HG02571 (cell line): Measurements from ENCODE around the gene MLIP.
"Not testable (repeated sequence)": the region's sequence is repeated elsewhere in the genome, so short reads cannot be mapped to it uniquely, and the experiment has no call there.

Experiments
- ATAC-seq: cut with Tn5 transposase; IDR thresholded peaks from one replicate; pipeline ENCODE4 v1.9.1; 2021; ENCODE audit warnings: mild to moderate bottlenecking, moderate library complexity; ENCODE audit not compliant: unreplicated experiment

Gene MLIP

DNA sequence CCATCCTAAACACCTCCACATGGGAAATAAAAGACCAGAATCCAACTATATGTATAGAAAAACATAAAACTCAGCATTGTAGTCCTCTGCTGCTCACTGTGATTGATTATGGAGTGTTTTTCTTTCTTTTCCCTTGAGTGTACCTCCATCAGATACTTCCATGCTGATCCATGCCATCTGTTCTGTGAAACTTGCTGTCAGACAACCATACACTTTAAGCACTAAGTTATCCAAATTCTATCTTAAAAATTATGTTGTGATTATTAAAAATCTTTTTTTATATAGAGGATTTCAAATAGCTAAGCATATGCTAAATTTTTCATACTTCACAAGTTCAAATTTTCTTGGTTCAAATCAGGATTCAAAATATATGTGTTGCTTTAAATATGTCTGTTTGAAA, 105.1 kb downstream of the MLIP start:
- no peak for ATAC-seq

DNA sequence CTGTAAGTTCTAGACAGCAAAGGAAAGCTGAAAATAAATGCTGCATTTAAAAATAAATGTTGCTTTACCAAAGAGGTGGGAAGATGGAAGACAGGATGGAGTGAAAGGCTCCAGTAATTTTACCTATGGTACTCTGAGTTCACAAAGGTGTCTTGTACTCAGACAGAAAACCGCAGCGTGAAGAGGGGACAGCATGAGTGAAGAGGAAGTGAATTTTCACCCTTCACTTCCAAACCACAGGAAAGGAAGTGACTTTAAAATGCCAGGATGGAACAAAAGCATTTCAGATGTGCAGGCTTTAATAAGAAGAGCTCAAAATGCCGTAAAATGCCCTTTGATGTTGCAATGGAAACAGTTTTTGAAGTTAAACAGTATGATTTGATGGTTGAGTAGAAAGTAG, 105.8 kb downstream of the MLIP start:
- ATAC-seq, result no peak

DNA sequence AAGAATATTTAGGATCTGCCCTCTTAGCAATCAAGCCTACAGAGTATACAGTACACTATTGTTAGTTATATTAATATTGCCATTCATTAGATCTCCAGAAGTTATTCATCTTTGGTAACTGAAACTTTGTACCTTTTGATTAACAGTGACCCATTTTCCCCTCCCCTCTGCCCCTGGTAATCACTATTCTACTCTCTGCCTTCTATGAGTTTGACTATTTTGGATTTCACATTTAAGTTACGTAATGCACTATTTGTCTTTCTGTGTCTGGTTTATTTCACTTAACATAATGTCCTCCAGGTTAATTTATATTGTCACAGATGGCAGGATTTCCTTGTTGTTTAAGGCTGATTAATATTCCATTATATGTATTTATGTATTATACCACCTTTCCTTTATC, 111.0 kb downstream of the MLIP start:
- ATAC-seq, result no peak

DNA sequence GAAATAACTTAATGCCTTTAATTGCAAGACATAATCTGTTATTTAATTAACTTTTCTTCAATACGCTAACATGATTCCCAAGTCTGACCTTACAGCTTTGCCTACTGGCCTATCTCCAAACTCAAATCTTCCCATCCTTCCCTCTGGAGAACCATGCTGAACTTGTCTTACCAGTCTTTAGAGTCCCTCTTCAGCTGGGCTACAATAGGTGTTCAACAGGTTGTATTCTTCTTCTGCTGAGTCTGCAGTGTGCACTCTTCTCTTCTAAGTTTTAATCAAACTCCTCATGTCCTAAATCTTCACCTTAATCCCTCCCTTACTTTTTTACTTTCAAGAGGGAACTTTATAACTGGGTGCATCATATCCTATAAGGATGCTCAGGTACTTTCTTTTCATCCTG, 121.5 kb downstream of the MLIP start:
- no peak for ATAC-seq

DNA sequence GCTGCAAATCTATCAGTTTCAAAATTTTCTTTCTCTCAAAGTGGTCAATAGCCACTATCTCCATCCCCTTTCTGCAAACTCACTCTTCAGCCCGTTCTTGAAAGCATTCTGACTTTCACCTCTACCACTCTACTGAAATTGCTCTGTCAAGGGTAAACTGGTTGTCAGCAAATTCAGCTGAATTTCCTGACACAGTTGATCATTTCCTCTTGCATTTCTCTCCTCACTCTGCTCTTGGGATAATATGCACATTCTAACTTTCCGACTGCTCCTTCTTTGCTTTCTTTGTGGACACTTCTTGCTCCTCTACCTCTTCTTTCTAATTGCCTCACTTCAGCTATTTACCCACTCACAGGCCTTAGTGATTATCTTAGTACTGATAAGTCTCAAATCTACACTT, 123.3 kb downstream of the MLIP start:
- no peak for ATAC-seq

DNA sequence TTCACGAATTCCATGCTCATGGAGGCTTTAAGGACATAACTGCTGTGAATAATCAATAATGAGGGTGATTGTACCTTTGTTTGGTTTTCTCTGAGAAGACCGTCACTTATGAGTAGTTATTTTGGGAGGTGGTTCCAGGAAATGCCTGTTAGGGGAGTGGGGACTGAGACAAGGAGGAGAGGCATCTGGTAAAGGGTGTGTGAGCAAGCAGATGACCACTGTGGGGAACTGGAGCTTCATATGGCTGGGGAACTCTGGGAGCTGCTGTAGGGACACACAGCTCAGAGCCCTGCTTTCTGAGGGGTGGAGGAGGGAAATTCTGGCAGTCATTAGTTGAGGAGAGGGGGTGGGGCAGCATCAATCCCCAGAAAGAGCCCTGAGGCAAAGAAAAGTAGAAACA, 125.7 kb downstream of the MLIP start:
- no peak for ATAC-seq

DNA sequence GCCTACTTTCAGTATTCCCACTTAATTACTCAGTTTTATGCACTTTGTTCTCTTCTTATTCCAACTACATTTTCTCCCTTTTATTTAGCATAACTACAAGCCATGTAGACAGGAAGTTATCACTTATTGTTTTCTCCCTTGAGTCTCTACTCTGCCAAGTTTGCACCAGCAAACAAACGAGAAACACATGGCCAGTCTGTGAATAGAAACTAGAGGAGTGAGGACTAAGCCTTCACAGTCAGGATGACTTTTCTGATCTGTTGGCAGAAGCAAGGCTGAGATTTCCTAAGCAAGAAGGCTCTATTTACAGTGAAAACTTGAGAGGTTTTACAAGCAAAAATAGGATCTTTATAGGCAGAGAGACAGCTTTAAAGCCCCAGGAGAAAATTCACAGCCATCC, 127.2 kb downstream of the MLIP start:
- ATAC-seq, result no peak

DNA sequence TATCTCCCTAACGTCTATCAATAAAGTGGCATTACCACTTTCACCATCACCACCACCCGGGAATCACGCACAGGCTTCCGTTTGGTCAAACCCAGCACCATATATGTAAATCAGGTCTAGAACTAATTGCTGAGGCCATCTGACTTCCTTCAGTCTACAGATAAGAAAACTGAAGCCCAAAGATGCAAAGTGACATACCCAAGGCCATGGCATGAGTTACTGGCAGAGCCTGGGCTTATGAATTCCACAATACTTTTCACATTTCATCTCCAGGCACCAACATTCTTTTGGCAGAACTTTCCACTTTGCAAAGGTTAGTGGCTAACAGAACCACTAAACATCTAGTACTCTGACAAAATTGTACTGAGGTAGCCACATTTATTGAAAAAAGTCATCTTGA, 132.5 kb downstream of the MLIP start:
- no peak for ATAC-seq

DNA sequence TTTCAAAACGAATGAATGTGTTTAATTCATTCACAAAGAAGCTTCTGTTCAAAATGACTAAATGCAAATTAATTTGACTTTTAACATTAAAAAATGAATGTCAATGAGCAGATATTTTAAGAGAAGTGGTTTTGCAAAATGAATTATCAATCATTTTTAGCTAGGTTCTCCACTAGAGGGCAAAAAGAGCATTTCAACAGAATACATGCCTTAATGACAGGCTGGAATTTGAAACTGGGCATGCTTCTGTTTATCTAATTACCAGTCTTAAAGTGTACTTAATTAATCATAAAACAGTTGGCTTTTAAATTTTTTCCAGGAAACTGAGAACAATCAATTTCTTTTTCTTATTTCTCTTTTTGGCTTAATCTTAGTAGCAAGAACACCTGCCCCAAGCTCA, 133.2 kb downstream of the MLIP start:
- no peak for ATAC-seq

DNA sequence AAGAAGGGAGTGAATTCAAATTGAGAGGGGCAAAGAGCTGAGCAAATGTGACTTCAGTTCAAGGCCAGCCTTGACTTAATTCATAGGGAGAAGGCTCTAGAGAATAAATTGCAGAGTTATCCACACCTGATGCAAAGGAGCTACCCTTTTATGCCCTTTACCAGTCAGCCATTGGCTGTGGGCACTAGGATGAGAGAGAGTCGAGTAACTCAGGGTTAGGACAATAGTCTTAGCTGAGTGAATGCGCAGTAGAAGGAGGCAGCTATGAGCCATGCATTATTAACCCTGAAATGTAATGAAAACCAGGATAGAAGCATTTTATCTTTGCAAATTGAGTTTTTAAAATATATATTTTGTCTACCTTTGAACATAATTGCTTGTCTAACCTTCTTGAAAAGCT, 134.0 kb downstream of the MLIP start:
- ATAC-seq, result no peak

DNA sequence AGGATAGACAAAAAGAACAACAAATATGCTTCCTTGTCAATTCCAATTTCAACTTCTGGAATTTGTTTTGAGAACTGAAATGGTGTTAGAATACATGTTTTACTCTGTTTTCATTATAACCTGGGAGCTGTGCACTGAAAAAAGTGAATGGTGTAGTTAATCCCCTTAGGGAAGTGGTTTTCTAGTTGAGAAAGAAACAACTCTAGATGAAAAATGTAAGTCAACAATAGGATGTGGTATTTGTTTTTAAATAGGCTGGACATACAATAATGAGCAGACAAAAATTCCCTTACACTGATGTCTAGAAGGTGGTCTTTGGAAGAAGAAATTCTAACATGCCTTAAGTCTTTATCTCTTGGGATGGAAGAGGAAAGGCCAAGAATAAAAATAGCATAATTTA, 137.1 kb downstream of the MLIP start:
- no peak for ATAC-seq

DNA sequence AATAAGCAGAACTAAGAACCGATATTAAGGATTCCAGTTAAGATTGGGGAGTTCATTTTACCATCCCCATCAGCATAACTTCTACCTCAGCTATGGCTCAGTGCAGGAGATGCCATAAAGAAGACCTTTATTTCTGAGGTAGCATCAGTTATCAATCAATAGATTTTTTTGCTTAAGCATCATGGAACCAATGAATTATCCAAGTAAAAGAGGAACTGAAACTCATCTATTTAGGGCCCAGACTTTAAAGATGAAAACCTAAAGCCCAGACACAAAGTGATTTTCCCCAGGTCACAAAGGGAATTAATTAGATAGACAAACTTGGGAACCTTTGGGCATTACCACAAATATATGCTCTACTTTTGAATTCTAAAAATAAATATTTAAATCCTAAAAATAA, 137.8 kb downstream of the MLIP start:
- ATAC-seq, result no peak

DNA sequence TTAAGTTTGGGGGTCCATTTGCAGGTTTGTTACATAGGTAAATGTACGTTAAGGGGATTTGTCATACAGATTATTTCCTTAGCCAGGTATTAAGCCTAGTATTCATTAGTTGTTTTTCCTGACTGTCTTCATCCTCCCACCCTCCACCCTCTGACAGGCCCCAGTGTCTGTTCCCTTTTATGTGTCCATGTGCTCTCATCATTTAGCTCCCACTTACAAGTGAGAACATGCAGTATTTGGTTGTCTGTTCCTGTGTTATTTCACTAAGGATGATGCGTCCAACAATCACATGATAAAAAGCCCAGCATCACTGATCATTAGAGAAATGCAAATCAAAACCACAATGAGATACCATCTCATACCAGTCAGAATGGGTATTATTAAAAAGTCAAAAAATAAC, 138.6 kb downstream of the MLIP start:
- ATAC-seq, result not testable (repeated sequence)

DNA sequence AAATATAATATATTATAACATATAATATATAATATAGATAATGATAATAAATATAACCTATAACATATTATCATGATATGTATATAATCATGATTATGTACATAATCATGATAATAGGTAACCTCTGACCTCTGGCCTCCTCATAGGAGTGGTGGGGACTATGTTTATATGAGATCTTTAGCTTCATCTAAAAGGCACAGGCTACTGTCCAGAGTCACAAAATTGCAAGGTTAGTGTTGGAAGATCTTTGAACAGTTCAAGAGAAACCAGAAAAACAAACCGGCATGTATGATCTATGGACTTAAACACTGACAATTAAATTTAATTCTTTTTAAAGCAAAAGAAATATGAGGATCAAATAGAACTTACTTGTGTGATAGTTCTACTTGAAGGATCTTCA, 141.3 kb downstream of the MLIP start:
- ATAC-seq, result no peak

DNA sequence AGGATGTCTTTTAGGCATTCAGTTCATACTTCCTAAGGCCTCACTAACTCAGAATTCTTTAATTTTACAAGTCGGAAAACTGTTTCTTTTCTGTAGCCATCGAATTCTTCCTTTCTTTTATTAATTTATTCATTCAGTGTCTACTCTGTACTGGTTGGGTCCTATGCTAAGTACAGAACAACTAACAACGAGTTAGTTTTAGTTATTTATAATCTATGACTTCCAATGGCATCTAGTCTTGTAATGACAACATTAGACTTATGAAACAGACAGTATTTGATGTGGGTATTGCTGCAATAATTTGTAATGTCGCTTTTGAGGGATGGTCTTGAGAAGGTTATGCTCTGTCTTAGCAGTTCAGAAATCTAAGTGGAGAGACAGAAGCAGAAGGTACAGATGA, 141.7 kb downstream of the MLIP start:
- ATAC-seq, result no peak

DNA sequence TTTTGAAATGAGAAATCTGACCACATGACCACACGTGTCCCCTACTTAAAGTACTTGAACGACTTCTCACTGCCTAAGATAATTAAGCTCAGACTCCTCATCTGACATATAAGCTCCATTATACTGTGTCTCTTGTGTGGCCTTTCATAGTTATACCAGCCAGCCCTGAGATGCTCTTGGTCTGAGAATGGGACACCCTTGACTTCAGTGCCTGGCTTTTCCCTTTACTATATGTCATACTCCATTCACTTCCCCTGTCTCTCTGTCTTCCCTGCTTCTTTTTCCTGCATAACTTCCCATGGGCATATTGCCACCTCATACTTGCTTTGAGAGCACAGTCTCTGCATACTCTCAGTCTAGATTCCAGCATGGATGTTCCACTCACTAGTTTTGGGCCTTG, 143.6 kb downstream of the MLIP start:
- no peak for ATAC-seq

DNA sequence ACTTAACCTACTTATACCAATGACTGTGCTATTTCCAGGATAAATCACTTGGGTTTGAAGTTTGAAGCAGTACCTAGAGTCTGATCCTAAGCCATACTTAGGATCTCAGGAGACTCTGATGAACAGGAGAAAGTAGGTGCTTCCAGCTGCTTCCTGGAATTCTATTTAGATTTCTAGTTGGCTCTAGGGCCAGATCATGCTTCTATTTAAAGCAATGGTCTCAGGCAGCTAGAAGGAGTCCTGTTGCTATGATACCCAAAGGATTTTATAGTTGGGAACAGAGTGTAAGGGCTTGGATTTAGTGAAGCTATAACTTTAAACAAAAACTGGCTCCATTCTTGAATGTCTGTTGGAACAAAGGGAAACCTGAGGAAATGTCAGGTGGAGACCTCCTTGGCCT, 144.6 kb downstream of the MLIP start:
- no peak for ATAC-seq

DNA sequence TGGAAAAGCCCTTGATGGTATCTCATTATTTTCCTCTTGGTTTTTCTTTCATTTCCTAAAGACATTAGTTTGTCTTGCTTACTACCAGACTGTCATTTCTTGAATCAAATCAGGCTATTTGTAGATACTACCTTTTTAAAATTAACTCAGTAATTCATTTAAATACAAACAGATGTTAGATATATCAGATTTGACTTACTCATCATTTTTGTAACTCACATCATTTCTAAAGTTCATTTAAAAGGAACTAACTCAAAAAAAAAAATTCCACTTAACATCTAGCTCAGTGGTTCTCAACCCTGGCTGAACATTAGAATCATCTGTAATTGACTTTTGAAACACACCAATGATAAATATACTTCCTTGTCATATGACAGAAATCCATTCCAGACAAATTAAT, 148.8 kb downstream of the MLIP start:
- no peak for ATAC-seq

DNA sequence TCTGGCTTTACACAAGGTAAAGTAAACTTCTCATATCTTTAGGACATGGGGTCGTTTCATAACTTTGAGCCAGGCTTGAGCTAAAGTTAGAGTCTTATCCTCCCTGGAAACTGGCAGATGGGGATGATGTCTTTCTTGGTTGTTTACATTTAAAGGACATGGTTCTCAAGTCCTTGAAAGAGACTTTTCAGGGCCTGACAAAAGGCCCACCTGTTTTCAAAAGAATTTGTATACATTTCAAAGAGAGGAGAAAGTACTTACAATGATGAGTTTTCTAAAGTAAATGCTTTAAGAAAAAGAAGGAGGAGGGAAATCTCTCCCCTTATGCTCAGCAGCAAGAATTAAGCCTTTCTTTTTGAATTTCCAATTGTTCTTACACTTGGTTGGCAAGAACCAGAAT, 151.3 kb downstream of the MLIP start:
- no peak for ATAC-seq

DNA sequence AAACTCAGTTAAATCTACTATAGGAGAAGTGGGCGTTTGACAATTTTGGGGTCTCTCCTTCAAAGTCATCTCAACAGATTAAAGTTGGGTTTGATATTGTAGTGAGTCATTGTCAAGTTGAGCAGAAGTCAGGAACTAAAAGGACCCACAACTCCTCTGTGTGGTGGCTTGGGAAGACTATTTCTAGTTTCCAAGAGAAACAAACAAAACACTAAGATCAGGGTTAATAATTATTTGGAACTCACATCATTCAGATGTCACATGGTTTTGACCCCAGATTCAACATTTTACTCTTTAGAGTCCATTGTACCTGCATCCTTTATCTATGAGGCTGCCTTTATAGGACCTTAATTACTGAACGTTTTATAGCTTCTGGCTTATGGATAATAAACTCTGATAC, 151.7 kb downstream of the MLIP start:
- no peak for ATAC-seq

DNA sequence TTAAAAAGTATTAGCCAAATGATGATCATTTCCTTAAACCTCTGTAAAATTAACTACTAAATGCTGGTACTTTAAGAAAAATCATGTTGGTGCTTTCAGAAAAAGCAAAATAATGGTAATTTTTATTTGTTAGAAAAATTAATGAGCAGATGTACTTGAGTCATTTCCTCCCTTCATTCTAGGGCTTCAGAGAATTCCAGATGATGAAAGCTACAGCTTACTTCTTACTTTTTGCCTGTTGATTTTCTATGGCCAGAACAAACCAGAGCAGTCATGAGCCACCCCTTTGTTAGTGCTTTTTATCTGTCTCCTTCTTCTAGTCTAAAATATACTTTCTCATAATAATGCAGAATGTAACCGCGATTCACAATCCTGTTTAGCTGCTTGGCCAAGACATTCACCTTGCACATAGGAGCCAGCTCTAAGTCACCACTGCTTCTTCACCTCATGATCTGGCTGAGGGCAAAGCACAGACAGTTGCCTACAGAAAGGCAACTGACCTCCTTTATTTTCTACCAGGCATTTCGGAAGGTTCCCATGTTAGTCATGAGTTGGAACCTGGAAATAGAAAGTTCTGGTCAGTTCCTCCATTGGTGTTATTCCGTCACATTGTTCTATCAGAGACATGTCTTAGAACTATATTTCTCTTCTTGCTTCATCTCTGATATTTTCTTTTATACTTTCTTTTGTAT, 153.5 kb downstream of the MLIP start:
- ATAC-seq, result no peak

DNA sequence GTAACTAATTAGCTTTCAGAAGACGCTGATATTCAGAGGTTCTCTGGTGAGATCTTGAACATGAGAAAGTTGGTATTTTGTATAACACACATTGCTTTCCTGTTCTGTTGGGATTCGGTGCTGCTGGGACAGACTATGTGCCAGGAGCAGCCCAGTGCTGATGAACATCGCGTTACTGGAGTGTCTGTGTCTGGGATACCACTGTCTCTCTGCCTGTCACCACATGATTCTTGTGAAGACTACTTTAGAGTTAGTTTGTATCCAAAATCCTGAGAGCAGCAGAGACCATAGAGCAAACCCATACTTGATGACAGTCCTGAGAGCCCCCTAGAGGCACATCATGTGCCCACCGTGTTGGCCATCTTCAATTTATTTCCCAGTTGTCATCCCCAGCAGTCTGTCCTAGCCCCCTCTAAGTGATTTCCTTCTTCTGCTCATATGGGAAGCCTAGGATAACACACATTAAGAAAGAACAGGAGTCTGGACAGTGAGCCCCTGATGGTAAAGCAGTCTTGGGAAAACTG, 155.2 kb downstream of the MLIP start:
- no peak for ATAC-seq

DNA sequence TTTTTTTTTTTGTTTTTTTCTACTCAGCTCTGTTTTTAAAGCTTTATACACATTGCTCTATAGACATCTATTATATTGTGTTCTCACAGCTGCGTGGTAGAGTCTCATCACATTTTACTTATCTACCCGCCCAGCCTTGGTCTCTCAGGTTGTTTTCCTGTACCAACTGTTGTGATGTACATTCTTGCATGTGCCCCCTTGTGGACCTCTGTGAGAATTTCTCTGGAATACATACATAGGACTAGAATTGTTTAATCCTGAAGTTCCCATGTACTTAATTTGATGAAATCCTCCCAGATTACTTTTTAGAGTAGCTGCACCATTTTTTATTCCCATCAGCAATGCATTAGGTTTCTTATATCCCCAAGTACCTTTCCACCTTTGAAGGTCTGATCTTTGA, 156.6 kb downstream of the MLIP start:
- ATAC-seq, result no peak
